NB4 (cell line): ENCODE data around the gene RCL1.

Experiments
- POLR2A ChIP-seq: IDR thresholded peaks from 2 replicates; pipeline ENCODE4 v1.6.1; 2011; ENCODE audit warnings: mild to moderate bottlenecking; ENCODE audit not compliant: insufficient read length; ENCODE audit errors: extremely low read depth
- TF ChIP-seq, protein P1 (sequence below): IDR thresholded peaks from one replicate; pipeline ENCODE4 v1.5.1; 2012; ENCODE audit warnings: low read depth, low read length

DNA sequence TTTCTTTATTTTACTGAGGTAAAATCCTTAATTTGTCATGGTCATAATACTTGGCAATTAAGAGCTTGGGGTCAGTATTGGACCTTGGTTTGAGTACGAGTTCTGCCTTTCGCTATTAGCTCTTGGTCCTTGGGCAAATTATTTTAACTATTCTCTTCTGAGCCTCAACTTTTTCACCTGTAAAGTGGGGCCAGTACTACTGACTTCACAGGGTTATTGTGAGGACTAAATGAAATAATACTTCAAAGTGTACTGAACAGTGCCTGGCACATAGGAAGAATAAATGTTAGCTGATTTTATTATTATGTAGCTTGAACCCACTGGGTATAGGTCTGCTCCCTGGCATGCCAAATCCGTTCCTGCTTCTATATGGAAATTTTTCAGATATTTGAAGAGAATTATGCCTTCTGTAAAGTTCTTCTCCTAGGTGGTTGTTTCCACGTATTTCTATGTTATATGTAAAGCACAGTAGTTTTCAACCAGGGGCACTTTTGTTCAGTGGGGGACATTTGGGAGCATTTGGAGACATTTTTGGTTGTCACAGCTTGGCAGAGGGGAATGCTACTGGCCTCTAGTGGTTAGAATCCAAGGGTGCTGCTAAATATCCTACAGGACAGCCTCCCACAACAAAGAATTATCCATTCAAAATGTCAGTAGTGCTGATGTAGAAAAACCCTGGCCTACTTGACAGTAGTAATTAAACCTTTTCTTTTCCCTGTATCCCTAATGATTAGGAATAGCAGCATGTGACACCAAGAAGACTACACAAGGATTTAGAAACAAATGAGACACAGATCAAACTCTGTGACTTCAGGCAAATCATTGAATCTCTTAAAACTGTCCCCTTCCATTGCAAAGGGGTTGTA lies 4.5 kb downstream of the RCL1 start:
- TF ChIP-seq, protein P1, sequence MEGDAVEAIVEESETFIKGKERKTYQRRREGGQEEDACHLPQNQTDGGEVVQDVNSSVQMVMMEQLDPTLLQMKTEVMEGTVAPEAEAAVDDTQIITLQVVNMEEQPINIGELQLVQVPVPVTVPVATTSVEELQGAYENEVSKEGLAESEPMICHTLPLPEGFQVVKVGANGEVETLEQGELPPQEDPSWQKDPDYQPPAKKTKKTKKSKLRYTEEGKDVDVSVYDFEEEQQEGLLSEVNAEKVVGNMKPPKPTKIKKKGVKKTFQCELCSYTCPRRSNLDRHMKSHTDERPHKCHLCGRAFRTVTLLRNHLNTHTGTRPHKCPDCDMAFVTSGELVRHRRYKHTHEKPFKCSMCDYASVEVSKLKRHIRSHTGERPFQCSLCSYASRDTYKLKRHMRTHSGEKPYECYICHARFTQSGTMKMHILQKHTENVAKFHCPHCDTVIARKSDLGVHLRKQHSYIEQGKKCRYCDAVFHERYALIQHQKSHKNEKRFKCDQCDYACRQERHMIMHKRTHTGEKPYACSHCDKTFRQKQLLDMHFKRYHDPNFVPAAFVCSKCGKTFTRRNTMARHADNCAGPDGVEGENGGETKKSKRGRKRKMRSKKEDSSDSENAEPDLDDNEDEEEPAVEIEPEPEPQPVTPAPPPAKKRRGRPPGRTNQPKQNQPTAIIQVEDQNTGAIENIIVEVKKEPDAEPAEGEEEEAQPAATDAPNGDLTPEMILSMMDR: peak; percentile 96
- TF ChIP-seq POLR2A: no peak
